GM19463 (cell line): ENCODE results near the gene MAGOH.
A peak's percentile ranks its signal among the peaks of the same experiment; 100 is the strongest.
"Not testable (repeated sequence)": the region's sequence is repeated elsewhere in the genome, so short reads cannot be mapped to it uniquely, and the experiment has no call there.

Experiments
- ATAC-seq: cut with Tn5 transposase; IDR thresholded peaks from one replicate; pipeline ENCODE4 v1.9.1; 2021; ENCODE audit warnings: mild to moderate bottlenecking, moderate library complexity; ENCODE audit not compliant: unreplicated experiment

MAGOH gene

GRCh38 chr1:53241828-53242227 lies 3.5 kb upstream of the MAGOH start:
- no peak for ATAC-seq

- ATAC-seq, result no peak
Measured at GRCh38 chr1:53237638-53238037, 680 bp downstream of the MAGOH start.

GRCh38 chr1:53220962-53221286 lies 17.4 kb downstream of the MAGOH start:
- ATAC-seq, result no peak

GRCh38 chr1:53220171-53220961 lies 18.0 kb downstream of the MAGOH start, which contains the start of gene CZIB:
CZIB (minus strand) TSS chr1:53220634; CDS start chr1:53220575, 59 bp downstream.
- ATAC-seq, result peak; percentile 91

GRCh38 chr1:53219711-53220110 lies 18.6 kb downstream of the MAGOH start:
- no peak for ATAC-seq

- no peak for ATAC-seq
Measured at GRCh38 chr1:53218201-53218600, 20.1 kb downstream of the MAGOH start.

GRCh38 chr1:53214376-53214940 lies 23.9 kb downstream of the MAGOH start:
- ATAC-seq, result no peak

GRCh38 chr1:53210954-53211353 lies 27.4 kb downstream of the MAGOH start:
- no peak for ATAC-seq

GRCh38 chr1:53210352-53210751 lies 28.0 kb downstream of the MAGOH start:
- no peak for ATAC-seq

- ATAC-seq, result no peak
Measured at GRCh38 chr1:53207726-53208125, 30.6 kb downstream of the MAGOH start.

- ATAC-seq, result no peak
Measured at GRCh38 chr1:53206735-53207379, 31.5 kb downstream of the MAGOH start.

- ATAC-seq, result not testable (repeated sequence)
Measured at GRCh38 chr1:53206083-53206685, 32.1 kb downstream of the MAGOH start.

- not testable (repeated sequence) for ATAC-seq
Measured at GRCh38 chr1:53205496-53205895, 32.8 kb downstream of the MAGOH start.

GRCh38 chr1:53203466-53203865 lies 34.9 kb downstream of the MAGOH start:
- ATAC-seq, result no peak

GRCh38 chr1:53198241-53198651 lies 40.1 kb downstream of the MAGOH start:
- ATAC-seq, result no peak

GRCh38 chr1:53197291-53198200 lies 40.8 kb downstream of the MAGOH start:
- ATAC-seq, result no peak

- ATAC-seq, result peak; percentile 99
Measured at GRCh38 chr1:53196485-53197290, 41.6 kb downstream of the MAGOH start, which contains the start of gene CPT2. CPT2 (plus strand) TSS chr1:53196824; CDS start chr1:53196944, 120 bp downstream.

- peak; percentile 2 for ATAC-seq
Measured at GRCh38 chr1:53196017-53196484, 42.3 kb downstream of the MAGOH start.

- no peak for ATAC-seq
Measured at GRCh38 chr1:53195246-53196016, 42.9 kb downstream of the MAGOH start.
